H54 (cell line): ENCODE measurements around the gene SMIM24.
"Not testable (repeated sequence)": the region's sequence is repeated elsewhere in the genome, so short reads cannot be mapped to it uniquely, and the experiment has no call there.

Source experiments
- DNase-seq: peaks from one replicate; pipeline ENCODE4 v3.0.0; 2011; ENCODE audit warnings: low spot score, mixed read lengths; ENCODE audit not compliant: insufficient read length
- FAIRE-seq: peaks from 3 replicates; lab custom pipeline; 2011; peaks lifted over from hg19 to GRCh38; lab: Jason Lieb, UNC
- POLR2A ChIP-seq: IDR thresholded peaks from 2 replicates; pipeline ENCODE4 v1.6.1; 2011; ENCODE audit warnings: low read depth, mild to moderate bottlenecking, low read length

SMIM24 gene

GRCh38 chr19:3442487-3443071, 37.7 kb downstream of the SMIM24 start:
- TF ChIP-seq POLR2A = no peak
- FAIRE-seq (no peak), DNase-seq (no peak)

- FAIRE-seq (no peak), DNase-seq (no peak)
- no peak for TF ChIP-seq POLR2A
Observed at GRCh38 chr19:3441986-3442329, 38.4 kb downstream of the SMIM24 start.

GRCh38 chr19:3441089-3441985, 39.0 kb downstream of the SMIM24 start:
- DNase-seq (no peak), FAIRE-seq (no peak)
- TF ChIP-seq POLR2A = no peak

GRCh38 chr19:3440082-3440481, 40.2 kb downstream of the SMIM24 start:
- no peak for TF ChIP-seq POLR2A
- DNase-seq (peak; percentile 77), FAIRE-seq (no peak)

GRCh38 chr19:3434630-3435553, 45.4 kb downstream of the SMIM24 start:
- peak; percentile 95 for DNase-seq
- no peak for FAIRE-seq
- no peak; the same call in 1 of the 2 replicates for TF ChIP-seq POLR2A

GRCh38 chr19:3433805-3434540, 46.4 kb downstream of the SMIM24 start:
- no peak for FAIRE-seq
- no peak for DNase-seq
- TF ChIP-seq POLR2A = no peak

GRCh38 chr19:3433313-3433712, 47.0 kb downstream of the SMIM24 start:
- no peak for FAIRE-seq
- no peak for DNase-seq
- no peak for TF ChIP-seq POLR2A

GRCh38 chr19:3431760-3432397, 48.4 kb downstream of the SMIM24 start:
- DNase-seq (no peak), FAIRE-seq (no peak)
- TF ChIP-seq POLR2A = no peak

GRCh38 chr19:3430366-3430680, 50.0 kb downstream of the SMIM24 start:
- FAIRE-seq, DNase-seq: not testable (repeated sequence)

- FAIRE-seq = no peak
- TF ChIP-seq POLR2A = no peak
- DNase-seq = no peak
Observed at GRCh38 chr19:3426433-3426832, 53.9 kb downstream of the SMIM24 start.
